HG03066 (cell line): Measurements from ENCODE around the gene SMURF2.
"Not testable (repeated sequence)": the region's sequence is repeated elsewhere in the genome, so short reads cannot be mapped to it uniquely, and the experiment has no call there.

ENCODE experiments used
- ATAC-seq: cut with Tn5 transposase; IDR thresholded peaks from one replicate; pipeline ENCODE4 v1.9.1; 2021; ENCODE audit warnings: low read depth; ENCODE audit not compliant: unreplicated experiment

Gene SMURF2

GRCh38 chr17:64661976-64662773 lies at the start of gene SMURF2:
Gene SMURF2, minus strand, starts transcription at chr17:64662307. Its CDS starts 427 bp downstream, at chr17:64661880.
- peak; percentile 82 for ATAC-seq

DNA sequence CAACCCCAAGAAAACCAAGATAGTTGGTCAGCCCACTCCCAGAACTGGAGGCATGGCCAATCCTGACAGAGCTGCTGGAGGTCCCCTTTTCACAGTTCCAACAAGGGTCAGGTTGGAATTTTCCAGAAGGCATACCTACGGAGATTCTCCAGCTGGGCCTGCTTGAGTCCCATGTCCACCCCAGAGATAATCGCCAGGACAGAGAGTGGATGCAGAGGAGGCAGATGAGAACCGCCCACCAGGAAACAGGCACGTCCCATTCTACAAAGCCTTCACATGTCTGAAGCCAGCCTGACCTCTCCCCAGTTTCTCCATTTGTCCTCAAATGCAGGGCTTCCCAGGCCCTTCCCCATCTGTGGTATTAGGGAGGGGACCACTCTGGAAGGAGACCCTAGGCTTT lies 47.4 kb upstream of the SMURF2 start:
- ATAC-seq, result no peak

DNA sequence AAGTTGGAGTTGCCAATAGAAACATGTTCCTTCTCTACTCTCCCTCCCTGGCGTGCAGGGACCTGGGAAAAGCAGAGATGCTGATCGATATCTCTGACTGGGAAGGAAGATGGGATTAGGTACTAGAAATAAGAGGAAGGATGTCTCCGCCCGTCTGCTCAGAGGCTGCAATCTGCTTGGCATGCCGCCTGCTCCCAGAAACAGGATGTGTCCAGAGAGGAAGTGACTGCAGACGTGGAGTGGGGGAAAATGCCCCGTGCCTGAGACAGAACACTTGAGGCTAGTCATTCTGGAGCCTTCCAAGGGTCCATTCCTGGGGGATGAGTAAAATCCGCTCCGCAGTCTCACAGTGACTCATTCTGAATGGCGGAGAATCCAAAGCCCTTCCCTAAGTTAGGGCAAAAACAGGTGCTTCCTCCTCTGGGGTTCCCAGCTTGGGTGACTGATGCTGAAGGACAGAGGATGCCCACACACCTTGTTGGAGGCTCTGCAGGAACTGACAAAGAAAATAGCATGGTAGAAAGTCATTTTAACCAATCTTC lies 45.0 kb upstream of the SMURF2 start:
- ATAC-seq, result no peak

- ATAC-seq, result no peak
Observed at GRCh38 chr17:64706224-64707049, 44.3 kb upstream of the SMURF2 start.

GRCh38 chr17:64702815-64703214 lies 40.7 kb upstream of the SMURF2 start:
- no peak for ATAC-seq

- no peak for ATAC-seq
Observed at GRCh38 chr17:64698725-64699124, 36.6 kb upstream of the SMURF2 start.

- ATAC-seq, result no peak
Observed at GRCh38 chr17:64694207-64694606, 32.1 kb upstream of the SMURF2 start.

GRCh38 chr17:64692187-64692586 lies 30.1 kb upstream of the SMURF2 start:
- ATAC-seq, result no peak

- ATAC-seq, result no peak
Observed at GRCh38 chr17:64689106-64689505, 27.0 kb upstream of the SMURF2 start.

DNA sequence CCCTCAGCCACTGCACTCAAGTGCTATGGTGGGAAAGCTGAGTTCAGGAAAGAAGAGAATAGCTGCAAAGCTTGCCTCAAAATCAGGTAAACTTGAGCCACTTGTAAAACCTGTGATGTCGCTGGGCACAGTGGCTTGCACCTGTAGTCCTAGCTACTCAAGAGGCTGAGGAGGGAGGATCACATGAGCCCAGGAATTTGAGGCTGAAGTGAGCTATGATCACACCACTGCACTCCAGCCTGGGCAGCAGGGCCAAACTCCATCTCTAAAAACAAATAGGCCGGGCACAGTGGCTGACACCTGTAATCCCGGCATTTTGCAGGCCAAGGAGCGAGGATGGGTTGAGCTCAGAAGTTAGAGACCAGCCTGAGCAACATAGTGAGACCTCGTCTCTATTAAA lies 26.4 kb upstream of the SMURF2 start:
- no peak for ATAC-seq

GRCh38 chr17:64687961-64688360 lies 25.9 kb upstream of the SMURF2 start:
- no peak for ATAC-seq

DNA sequence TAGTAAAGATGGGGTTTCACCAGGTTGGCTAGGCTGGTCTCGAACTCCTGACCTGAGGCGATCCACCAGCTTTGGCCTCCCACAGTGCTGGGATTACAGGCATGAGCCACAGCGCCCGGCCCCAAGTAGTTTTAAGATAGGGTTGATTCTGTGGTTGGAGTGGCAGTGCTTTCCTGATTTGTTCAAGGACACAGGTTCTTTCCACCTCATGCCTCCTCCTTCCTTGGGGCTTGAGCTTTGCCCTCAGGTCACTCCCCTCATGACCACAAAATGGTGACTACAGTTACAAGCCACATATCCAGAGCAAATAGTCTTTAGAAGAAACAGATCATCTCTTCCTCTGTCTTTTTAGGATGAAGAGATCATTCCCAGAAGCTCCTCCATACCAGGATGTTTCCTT lies 25.3 kb upstream of the SMURF2 start:
- no peak for ATAC-seq

DNA sequence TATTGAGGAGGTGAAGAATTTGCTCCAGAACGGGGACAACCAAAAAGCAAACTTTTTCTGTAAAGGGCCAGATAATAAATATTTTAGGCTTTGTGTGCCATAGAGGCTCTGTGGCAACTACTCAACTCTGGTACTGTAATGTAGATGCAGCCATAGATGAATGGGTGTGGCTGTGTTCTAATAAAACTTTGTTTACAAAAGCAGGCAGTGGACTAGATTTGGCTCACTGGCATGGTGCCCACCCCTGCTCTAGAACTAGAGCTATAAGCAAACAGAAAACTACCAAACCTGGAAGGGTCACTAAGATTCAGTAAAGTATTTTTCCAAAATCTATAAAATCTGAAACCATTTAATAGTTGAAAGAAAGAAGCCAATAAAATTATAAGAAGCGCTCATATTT lies 24.6 kb upstream of the SMURF2 start:
- no peak for ATAC-seq

DNA sequence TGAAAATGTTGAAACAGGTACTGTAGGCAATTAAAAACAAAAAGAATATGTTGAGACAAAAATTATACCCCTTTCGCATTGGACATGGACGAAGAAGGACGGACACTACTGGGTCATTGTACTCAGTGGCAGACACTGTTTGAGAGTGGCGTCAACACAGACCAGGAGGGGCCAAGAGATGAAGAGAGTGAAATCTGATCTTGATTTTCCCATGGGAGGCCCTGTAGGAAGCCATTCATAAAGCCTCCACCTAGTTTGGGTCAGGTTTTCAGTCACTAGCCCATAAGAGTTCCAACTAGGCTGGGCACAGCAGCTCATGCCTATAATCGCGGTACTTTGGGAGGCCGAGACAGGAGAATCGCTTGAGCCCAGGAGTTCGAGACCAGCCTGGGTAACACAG lies 23.6 kb upstream of the SMURF2 start:
- ATAC-seq, result no peak

DNA sequence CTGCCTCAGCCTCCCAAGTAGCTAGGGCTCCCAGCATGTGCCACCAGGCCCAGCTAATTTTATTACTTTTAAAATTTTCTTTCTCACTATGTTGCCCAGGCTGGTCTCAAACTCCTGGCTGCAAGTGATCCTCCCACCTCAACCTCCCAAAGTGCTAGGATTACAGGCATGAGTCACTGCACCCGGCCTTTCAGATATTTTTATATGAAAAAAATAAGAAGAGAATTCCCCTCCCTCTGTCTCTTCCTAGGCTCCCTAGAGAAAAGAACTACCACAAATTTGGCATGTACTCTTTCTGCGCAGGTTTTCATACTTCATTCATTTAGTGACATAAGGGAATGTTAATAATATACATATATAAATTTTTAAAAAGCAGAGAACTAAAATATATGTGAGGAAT lies 21.7 kb upstream of the SMURF2 start:
- no peak for ATAC-seq

DNA sequence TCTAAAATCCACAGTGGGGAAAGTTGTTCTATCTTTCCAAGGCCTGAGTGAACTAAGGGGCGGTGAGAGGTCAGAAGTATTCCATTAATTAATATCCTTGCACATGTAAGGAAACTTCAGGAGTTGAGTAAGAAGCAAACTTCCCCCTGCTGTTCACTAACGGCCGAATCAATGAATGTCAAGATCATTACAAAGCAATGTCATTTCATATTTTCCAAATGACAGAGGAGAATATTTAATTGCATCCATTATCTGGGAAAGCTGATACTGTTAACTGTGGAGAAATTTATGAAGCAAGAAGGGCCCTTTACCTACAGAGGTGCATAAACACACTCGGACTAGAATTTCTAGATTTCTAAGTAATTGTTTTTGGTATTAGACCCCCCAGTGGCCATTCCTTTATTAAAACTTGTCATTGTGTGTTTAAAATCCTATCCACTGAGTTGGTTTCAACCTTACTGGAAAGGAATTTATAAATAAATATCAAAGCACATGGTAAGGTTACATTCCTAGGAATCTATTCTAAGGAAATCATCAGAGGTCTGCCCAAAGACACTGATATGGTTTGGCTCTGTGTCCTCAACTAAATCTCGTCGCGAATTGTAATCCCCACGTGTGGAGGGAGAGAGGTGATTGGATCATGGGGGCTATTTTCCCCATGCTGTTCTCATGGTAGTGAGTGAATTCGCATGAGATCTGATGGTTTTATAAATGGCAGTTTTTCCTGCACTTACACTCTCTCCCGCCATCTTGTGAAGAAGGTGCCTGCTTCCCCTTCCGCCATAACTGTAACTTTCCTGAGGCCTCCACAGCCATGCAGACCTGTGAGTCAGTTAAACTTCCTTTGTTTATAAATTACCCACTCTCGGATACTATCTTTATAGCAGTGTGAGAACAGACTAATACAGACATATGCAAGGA lies 20.4 kb upstream of the SMURF2 start:
- ATAC-seq, result no peak

GRCh38 chr17:64679710-64680216 lies 17.7 kb upstream of the SMURF2 start:
- ATAC-seq, result no peak

DNA sequence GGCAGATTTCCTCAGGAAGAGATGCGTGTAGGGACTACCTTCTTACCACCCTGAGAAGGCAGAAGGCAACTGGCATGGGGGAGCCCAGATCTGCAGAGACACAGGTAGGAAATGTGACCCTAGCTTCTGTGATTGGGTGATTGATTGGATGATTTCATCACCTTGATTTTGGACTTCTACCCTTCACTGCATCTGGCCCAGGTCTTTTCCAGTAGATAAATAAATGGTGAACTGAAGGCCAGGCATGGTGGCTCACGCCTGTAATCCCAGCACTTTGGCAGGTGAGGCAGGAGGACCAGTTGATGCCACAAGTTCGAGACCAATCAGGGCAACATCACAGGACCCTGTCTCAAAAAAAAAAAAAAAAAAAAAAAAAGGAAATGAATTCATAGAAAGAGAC lies 14.7 kb upstream of the SMURF2 start:
- ATAC-seq, result no peak

DNA sequence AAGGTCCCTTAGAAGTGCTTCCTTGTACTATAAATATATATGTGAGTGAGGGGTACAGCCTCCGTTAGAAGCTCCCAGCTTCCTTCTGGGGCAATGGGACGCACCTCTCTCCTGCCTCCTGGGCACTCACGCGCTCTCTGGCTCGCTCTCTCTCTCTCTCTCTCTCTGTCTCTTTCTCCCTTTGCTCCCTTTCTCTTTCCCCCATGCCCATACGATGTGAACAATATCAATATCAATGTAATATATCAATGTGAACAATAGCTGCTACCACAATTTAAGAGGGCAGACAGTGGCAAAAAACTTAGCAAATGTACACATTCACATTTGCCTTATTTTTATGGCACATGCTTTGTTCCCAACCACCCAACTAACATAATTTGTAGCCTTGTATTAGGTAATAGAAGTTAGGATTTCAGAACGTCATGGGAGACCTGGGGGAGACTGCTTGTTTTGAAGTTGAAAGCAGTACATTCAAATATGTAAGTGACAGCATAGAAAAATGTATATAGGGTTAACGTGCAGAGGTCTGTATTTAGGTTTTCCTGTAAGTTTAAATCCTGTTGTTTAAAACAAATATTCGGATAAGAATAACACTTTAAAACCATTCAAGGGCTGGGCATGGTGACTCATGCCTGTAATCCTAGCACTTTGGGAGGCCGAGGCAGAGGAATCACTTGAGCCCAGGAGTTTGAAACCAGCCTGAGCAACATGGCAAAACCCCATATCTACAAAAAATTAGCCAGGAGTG lies 8.9 kb upstream of the SMURF2 start:
- not testable (repeated sequence) for ATAC-seq
